Astrocyte of the spinal cord (primary cell): ENCODE data around the gene GGT6.

Experiments used
- DNase-seq: peaks from one replicate; pipeline ENCODE4 v3.0.0; 2011; ENCODE audit warnings: low read depth, low spot score
- H3K4me3 ChIP-seq: 2 replicates; pipeline ENCODE4 v1.5.1; 2011; ENCODE audit warnings: low read depth, mild to moderate bottlenecking, low read length, moderate library complexity
- CTCF ChIP-seq: IDR thresholded peaks from 2 replicates; pipeline ENCODE4 v1.5.1; 2012; ENCODE audit warnings: low read depth, mild to moderate bottlenecking, low read length, inconsistent platforms
- in situ Hi-C: cut with HindIII; loops from 2 replicates; pipeline ENCODE4 v1.10.0; 2017; ENCODE audit warnings: low sequenced_read_pairs

Gene GGT6

GRCh38 chr17:4576729-4577322, 16.4 kb upstream of the GGT6 start:
- in situ Hi-C loops, result no loop called here
- H3K4me3 ChIP-seq, result no peak overlapping the region
- no peak for TF ChIP-seq CTCF
- no peak for DNase-seq

GRCh38 chr17:4576161-4576558, 15.8 kb upstream of the GGT6 start:
- DNase-seq, result no peak
- no peak for TF ChIP-seq CTCF
- no peak overlapping the region for H3K4me3 ChIP-seq
- in situ Hi-C loops, result no loop called here

GRCh38 chr17:4574448-4575045, 14.2 kb upstream of the GGT6 start:
- DNase-seq, result no peak
- H3K4me3 ChIP-seq, result no peak overlapping the region
- no peak for TF ChIP-seq CTCF
- in situ Hi-C loops, result no loop called here

- no peak for DNase-seq
- no peak for TF ChIP-seq CTCF
- in situ Hi-C loops, result no loop called here
- no peak overlapping the region for H3K4me3 ChIP-seq
Measured at GRCh38 chr17:4573669-4574068, 13.3 kb upstream of the GGT6 start.

GRCh38 chr17:4573115-4573514, 12.7 kb upstream of the GGT6 start:
- H3K4me3 ChIP-seq, result no peak overlapping the region
- in situ Hi-C loops, result no loop called here
- TF ChIP-seq CTCF, result no peak
- no peak for DNase-seq

GRCh38 chr17:4572131-4572530, 11.8 kb upstream of the GGT6 start:
- no peak for DNase-seq
- in situ Hi-C loops, result no loop called here
- H3K4me3 ChIP-seq, result no peak overlapping the region

More at GRCh38 chr17:4572131-4572530, 11.8 kb upstream of the GGT6 start:
- TF ChIP-seq CTCF, result no peak
